ENCODE data around the gene NR6A1.

DNA sequence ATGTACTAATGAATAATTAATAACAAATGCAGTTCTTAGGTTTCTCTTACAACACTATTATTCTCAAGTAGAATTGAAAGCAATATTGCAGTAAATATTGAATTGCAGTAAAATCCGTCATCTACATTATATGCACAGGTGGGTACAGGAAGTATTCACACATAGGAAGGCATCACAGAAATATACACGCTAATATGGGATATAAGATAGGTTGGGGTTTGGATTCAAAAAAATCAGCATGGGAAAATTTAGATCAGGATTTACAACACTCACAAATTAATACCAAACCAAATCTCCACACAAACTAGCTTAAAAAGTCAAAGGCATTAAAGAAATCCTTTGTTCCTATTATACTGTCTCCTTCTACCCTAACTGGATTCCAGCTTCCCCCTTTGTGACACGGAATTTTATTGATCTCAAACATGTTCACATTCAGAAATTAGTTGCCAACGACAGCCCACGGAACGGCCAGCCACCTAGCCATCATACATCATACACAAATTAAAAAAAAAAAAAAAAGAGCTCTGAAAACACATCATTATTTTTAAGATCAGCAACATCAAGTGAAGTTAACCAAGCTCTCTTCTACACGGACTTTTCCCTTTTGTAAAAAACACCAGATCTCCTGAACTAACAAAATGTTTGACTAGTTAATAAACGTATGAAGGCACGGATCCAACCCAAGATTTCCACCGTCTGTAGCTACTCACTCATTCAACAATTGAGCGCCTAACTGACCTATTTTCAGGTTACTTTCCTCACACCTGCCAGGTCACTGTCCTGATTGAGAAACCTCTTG is 2.2 kb downstream of the NR6A1 start:
- TF ChIP-seq, protein P1, sequence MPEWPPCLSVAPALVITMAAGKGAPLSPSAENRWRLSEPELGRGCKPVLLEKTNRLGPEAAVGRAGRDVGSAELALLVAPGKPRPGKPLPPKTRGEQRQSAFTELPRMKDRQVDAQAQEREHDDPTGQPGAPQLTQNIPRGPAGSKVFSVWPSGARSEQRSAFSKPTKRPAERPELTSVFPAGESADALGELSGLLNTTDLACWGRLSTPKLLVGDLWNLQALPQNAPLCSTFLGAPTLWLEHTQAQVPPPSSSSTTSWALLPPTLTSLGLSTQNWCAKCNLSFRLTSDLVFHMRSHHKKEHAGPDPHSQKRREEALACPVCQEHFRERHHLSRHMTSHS (tag by site-specific recombination; IDR thresholded peaks at IDR 0.05): no peak
- TF ChIP-seq, protein P2, sequence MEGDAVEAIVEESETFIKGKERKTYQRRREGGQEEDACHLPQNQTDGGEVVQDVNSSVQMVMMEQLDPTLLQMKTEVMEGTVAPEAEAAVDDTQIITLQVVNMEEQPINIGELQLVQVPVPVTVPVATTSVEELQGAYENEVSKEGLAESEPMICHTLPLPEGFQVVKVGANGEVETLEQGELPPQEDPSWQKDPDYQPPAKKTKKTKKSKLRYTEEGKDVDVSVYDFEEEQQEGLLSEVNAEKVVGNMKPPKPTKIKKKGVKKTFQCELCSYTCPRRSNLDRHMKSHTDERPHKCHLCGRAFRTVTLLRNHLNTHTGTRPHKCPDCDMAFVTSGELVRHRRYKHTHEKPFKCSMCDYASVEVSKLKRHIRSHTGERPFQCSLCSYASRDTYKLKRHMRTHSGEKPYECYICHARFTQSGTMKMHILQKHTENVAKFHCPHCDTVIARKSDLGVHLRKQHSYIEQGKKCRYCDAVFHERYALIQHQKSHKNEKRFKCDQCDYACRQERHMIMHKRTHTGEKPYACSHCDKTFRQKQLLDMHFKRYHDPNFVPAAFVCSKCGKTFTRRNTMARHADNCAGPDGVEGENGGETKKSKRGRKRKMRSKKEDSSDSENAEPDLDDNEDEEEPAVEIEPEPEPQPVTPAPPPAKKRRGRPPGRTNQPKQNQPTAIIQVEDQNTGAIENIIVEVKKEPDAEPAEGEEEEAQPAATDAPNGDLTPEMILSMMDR (tag by site-specific recombination; IDR thresholded peaks at IDR 0.05): no peak
- TF ChIP-seq, protein P3, sequence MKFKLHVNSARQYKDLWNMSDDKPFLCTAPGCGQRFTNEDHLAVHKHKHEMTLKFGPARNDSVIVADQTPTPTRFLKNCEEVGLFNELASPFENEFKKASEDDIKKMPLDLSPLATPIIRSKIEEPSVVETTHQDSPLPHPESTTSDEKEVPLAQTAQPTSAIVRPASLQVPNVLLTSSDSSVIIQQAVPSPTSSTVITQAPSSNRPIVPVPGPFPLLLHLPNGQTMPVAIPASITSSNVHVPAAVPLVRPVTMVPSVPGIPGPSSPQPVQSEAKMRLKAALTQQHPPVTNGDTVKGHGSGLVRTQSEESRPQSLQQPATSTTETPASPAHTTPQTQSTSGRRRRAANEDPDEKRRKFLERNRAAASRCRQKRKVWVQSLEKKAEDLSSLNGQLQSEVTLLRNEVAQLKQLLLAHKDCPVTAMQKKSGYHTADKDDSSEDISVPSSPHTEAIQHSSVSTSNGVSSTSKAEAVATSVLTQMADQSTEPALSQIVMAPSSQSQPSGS (tag by site-specific recombination; IDR thresholded peaks at IDR 0.05; ENCODE audit: low read depth): no peak
- TF ChIP-seq ZNF585B (tag by site-specific recombination; IDR thresholded peaks at IDR 0.05) (no peak), MEIS1 (CRISPR knock-in tag; IDR thresholded peaks at IDR 0.05; ENCODE audit: borderline replicate concordance) (no peak), ZNF776 (tag by site-specific recombination; IDR thresholded peaks at IDR 0.05; ENCODE audit: borderline replicate concordance) (no peak), GLIS1 (tag by site-specific recombination; IDR thresholded peaks at IDR 0.05) (no peak), ZNF24 (tag by site-specific recombination; IDR thresholded peaks at IDR 0.05) (no peak), ZNF747 (tag by site-specific recombination; IDR thresholded peaks at IDR 0.05) (no peak), TCF7L2 (IDR thresholded peaks at IDR 0.05; ENCODE audit: borderline replicate concordance, low read depth, low read length) (no peak), ZBTB17 (tag by site-specific recombination; IDR thresholded peaks at IDR 0.05) (no peak)
- TF ChIP-seq, protein P4, sequence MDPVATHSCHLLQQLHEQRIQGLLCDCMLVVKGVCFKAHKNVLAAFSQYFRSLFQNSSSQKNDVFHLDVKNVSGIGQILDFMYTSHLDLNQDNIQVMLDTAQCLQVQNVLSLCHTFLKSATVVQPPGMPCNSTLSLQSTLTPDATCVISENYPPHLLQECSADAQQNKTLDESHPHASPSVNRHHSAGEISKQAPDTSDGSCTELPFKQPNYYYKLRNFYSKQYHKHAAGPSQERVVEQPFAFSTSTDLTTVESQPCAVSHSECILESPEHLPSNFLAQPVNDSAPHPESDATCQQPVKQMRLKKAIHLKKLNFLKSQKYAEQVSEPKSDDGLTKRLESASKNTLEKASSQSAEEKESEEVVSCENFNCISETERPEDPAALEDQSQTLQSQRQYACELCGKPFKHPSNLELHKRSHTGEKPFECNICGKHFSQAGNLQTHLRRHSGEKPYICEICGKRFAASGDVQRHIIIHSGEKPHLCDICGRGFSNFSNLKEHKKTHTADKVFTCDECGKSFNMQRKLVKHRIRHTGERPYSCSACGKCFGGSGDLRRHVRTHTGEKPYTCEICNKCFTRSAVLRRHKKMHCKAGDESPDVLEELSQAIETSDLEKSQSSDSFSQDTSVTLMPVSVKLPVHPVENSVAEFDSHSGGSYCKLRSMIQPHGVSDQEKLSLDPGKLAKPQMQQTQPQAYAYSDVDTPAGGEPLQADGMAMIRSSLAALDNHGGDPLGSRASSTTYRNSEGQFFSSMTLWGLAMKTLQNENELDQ (tag by site-specific recombination; IDR thresholded peaks at IDR 0.05; ENCODE audit: low read depth): no peak
- TF ChIP-seq, protein P5, sequence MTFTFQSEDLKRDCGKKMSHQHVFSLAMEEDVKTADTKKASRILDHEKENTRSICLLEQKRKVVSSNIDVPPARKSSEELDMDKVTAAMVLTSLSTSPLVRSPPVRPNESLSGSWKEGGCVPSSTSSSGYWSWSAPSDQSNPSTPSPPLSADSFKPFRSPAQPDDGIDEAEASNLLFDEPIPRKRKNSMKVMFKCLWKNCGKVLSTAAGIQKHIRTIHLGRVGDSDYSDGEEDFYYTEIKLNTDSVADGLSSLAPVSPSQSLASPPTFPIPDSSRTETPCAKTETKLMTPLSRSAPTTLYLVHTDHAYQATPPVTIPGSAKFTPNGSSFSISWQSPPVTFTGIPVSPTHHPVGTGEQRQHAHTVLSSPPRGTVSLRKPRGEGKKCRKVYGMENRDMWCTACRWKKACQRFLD (tag by site-specific recombination; IDR thresholded peaks at IDR 0.05): no peak
- TF ChIP-seq, protein P6, sequence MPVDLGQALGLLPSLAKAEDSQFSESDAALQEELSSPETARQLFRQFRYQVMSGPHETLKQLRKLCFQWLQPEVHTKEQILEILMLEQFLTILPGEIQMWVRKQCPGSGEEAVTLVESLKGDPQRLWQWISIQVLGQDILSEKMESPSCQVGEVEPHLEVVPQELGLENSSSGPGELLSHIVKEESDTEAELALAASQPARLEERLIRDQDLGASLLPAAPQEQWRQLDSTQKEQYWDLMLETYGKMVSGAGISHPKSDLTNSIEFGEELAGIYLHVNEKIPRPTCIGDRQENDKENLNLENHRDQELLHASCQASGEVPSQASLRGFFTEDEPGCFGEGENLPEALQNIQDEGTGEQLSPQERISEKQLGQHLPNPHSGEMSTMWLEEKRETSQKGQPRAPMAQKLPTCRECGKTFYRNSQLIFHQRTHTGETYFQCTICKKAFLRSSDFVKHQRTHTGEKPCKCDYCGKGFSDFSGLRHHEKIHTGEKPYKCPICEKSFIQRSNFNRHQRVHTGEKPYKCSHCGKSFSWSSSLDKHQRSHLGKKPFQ (tag by site-specific recombination; IDR thresholded peaks at IDR 0.05): 0 out of 2 replicates have a peak, but pooled peaks have one; percentile 56

Measured in HEK293 (cell line).